Peyer's patch (tissue), 4 donors: ENCODE data around the gene AMIGO3. TPM values are rescaled to one million over a fixed set of nuclear protein-coding genes. Genes with fewer than 3 reads are reported as not detected.

Source experiments
- DNase-seq, 3 donors: peaks; one replicate each; pipeline ENCODE4 v3.0.0-alpha.2; 2017 to 2019
- H3K27ac ChIP-seq, 4 donors: fragments of 200-600 bp; sonication (generic); one replicate each; pipeline ENCODE4 v1.5.1; 2016 to 2019
- H3K27me3 ChIP-seq, 2 donors: fragments of 200-600 bp; sonication (generic); one replicate each; pipeline ENCODE4 v1.5.1; 2019
- H3K36me3 ChIP-seq, 3 donors: fragments of 200-600 bp; sonication (generic); one replicate each; pipeline ENCODE4 v1.5.1; 2016 to 2019
- H3K4me1 ChIP-seq, 4 donors: fragments of 200-600 bp; sonication (generic); one replicate each; pipeline ENCODE4 v1.5.1; 2016 to 2019
- H3K4me3 ChIP-seq, 4 donors: fragments of 200-600 bp; sonication (generic); 1 replicate in 3 of 4; 2 replicates in 1 of 4; pipeline ENCODE4 v1.5.1; 2016 to 2019; ENCODE audit warnings: mild to moderate bottlenecking in 1 of 4
- H3K9me3 ChIP-seq, 4 donors: fragments of 200-600 bp; sonication (generic); one replicate each; pipeline ENCODE4 v1.5.1; 2016 to 2019; ENCODE audit warnings: mild to moderate bottlenecking in 1 of 4
- POLR2A ChIP-seq, 2 donors: fragments of 450-650 bp; IDR thresholded peaks; one replicate each; pipeline ENCODE4 v1.5.1; 2017; ENCODE audit warnings: antibody characterized with exemption in 2 of 2, mild to moderate bottlenecking in 2 of 2, moderate library complexity in 2 of 2
- total RNA-seq, 4 donors: library from RNA; depleted of rRNA; stranded (reverse); fragments of >200 nt; gene quantifications; one replicate each; pipeline ENCODE4 v1.1.0, GENCODE V29; 2016
- TF ChIP-seq, protein P1 (sequence below), 6 experiments: fragments of 450-650 bp in 4 of 6; fragments of 200-600 bp in 2 of 6; sonication (generic) in 1 of 6; IDR thresholded peaks; one replicate each; pipeline ENCODE4 v1.5.1; 2017 to 2019; ENCODE audit warnings: antibody characterized with exemption in 6 of 6, mild to moderate bottlenecking in 3 of 6, moderate library complexity in 1 of 6

Gene AMIGO3
- total RNA-seq, 4 donors from 2014 or later = 1.2 to 3.5 (median 2.9) TPM

DNA sequence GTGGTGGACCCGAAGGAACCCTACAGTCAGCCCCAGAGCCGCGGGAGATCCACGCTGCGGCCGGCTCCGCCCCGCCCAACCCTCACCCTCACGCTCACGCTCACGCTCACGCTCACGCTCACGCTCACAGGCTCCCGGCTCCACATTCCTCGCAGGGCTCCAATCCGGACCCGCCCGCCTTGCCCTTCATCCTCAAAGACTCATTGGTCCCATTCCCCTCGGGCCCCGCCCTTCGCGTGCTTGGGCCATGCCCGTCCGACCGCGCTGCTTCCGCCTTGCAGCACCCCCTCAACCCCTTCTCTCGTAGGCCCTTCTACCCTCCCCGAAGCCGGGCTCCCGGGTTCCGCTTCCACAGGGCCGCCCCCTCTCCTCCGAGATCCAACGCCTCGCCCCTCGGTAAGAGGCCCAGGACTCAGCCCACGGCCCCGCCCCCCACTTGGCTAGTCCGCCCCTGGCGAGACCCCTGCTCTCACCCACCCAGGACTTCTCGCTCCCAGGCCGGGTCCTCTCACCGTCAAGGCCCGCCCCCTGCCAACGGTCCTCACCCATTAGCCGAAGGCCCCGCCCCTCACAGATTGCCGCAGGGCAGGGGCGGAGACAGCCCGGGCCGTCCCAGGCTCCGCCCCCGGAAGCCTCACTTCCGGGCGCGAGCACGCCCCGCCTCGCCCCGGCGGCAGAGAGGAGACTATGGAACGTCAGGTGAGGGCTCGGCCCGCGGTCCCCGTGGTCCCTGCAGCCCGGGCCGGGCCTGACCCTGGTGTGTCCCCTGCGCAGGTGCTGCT lies 45.6 kb downstream of the AMIGO3 start, which contains the start of gene APEH:
TSS of gene APEH (plus strand) at position 637 of the 782 bp plus-strand sequence. CDS start at position 688, 51 bp downstream.
- Histone ChIP-seq H3K27ac (peak within 1 kb of the TSS; percentile 80 to 95 (median 94)), H3K36me3 (peaks cover 0 to 34% (median 0%) of the 10 kb centered on the region in 3 donors), H3K27me3 (no peaks in the 10 kb centered on the region), H3K4me1 (peaks cover 0 to 17% (median 6%) of the 10 kb centered on the region in 4 donors), H3K9me3 (no peaks in the 10 kb centered on the region), H3K4me3 (peak within 1 kb of the TSS; percentile 73 to 95 (median 90))
- TF ChIP-seq POLR2A (IDR thresholded peaks at IDR 0.05) = peak; percentile 89
- TF ChIP-seq, protein P1, sequence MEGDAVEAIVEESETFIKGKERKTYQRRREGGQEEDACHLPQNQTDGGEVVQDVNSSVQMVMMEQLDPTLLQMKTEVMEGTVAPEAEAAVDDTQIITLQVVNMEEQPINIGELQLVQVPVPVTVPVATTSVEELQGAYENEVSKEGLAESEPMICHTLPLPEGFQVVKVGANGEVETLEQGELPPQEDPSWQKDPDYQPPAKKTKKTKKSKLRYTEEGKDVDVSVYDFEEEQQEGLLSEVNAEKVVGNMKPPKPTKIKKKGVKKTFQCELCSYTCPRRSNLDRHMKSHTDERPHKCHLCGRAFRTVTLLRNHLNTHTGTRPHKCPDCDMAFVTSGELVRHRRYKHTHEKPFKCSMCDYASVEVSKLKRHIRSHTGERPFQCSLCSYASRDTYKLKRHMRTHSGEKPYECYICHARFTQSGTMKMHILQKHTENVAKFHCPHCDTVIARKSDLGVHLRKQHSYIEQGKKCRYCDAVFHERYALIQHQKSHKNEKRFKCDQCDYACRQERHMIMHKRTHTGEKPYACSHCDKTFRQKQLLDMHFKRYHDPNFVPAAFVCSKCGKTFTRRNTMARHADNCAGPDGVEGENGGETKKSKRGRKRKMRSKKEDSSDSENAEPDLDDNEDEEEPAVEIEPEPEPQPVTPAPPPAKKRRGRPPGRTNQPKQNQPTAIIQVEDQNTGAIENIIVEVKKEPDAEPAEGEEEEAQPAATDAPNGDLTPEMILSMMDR (IDR thresholded peaks at IDR 0.05) = peak in 1 of 6 experiments; percentile 16
- peak; percentile 98 to 99 (median 98) for DNase-seq

DNA sequence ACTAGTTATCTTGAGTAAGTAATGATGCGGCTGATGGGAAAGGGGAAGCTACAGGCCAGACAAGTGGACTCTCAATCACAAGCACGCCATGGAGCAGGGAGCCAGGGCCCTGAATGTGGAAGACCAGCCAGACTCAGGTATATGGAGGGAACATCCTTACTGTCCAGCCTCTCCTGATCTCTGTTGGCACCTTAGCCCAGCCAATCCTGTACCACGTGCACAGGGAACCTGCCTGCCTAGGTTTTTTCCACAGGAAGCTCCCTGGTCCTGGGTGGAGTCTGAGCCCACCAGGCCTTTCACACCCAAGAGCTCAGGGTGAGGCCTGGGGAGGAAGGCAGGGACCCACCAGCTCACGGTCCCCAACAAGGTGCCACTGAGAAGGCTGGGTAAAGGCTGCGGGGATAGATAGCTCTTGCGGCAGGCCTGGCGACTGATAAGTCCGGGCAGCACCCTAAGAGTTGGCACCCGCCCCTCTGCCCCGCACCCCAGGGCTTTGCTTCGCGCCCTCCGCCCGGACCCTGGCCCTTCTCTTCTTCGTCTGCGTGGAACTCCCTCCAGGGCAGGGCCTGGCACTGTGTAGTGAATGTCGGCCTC lies 46.3 kb downstream of the AMIGO3 start:
- TF ChIP-seq, protein P1 (IDR thresholded peaks at IDR 0.05) = no peak
- no peak for TF ChIP-seq POLR2A (IDR thresholded peaks at IDR 0.05)
- peaks cover 0 to 17% (median 6%) of the 10 kb centered on the region in 4 donors for H3K4me1 ChIP-seq
- H3K27me3 ChIP-seq = no peaks in the 10 kb centered on the region
- H3K9me3 ChIP-seq = no peaks in the 10 kb centered on the region
- H3K4me3 ChIP-seq = peak overlapping the region; percentile 73 to 95 (median 90)
- H3K27ac ChIP-seq = peak overlapping the region; percentile 80 to 95 (median 94)
- H3K36me3 ChIP-seq = peaks cover 0 to 27% (median 0%) of the 10 kb centered on the region in 3 donors
- DNase-seq = no peak

DNA sequence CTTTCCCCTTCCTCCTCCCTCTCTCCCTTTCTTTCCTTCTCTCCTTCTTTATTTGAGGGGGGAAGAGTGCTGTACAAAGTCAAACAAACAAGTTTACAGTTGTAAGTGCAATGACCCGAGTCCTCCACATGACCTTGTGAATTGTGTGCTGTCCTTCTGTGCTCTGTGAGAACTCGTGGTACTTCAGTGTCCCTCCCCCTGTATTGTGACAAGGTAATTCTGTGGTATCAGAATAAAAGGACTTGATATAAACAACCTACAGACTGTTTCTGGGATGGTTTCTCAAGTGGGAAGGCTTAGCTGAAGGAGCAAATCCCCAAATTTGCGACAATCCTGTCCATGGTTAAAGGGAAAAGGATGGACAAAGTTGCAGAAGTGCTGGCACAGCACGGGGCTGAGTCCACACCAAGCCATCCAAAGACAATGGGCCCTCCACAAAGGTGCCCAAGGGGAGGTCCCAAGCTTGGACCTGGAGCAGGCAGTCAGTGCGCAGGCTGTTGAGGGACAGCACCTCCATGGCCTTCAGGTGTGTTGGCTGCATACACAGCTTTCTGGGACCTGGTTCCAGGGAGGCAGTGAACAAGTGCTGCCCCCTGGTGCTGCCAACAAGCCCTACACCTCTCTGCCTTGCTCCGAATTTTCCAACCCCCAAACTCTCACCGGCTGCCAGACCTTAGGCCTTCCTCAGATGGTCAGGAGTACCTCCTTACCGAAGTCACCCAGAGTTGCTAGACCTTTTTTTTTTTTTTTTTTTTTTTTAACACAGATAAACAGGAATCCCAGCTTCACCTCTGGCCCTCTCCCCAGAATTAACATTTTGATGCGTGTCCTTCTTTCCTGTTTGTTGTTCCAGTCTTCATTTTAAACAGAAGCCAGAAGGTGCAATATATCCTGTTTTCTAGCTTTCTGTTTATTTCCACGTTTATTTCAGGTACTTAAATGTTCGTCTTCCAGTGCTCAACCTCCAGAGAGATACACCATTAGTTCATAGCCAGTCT lies 47.9 kb downstream of the AMIGO3 start:
- no peak overlapping the region for H3K4me3 ChIP-seq
- H3K36me3 ChIP-seq = peaks cover 0 to 10% (median 0%) of the 10 kb centered on the region in 3 donors
- H3K4me1 ChIP-seq = peaks cover 0 to 17% (median 6%) of the 10 kb centered on the region in 4 donors
- H3K9me3 ChIP-seq = no peaks in the 10 kb centered on the region
- peak; percentile 56 to 82 (median 78) for DNase-seq
- H3K27me3 ChIP-seq = no peaks in the 10 kb centered on the region
- TF ChIP-seq, protein P1 (IDR thresholded peaks at IDR 0.05) = peak; percentile 65 to 88 (median 81)
- TF ChIP-seq POLR2A (IDR thresholded peaks at IDR 0.05) = no peak
- H3K27ac ChIP-seq = no peak overlapping the region

DNA sequence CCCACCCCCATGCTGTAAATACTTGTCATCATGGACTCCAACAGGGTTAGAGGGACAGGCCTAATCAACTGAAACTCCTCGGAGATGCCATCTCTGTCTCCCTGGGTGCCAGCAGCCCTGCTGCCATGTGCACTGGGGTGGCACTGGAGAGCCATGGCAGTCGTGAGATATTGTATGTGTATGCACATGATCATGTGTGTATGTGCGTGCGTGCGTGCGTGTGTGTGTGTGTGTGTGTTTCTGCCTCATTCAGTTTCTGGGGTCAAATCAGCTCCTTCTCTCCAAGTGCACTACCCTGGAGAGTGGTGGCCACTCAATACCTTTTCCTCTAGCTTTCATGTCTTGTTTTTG lies 48.6 kb downstream of the AMIGO3 start:
- Histone ChIP-seq H3K4me1 (peaks cover 0 to 17% (median 6%) of the 10 kb centered on the region in 4 donors), H3K4me3 (no peak overlapping the region), H3K27ac (no peak overlapping the region), H3K36me3 (peaks cover 0 to 4% (median 0%) of the 10 kb centered on the region in 3 donors), H3K27me3 (no peaks in the 10 kb centered on the region), H3K9me3 (no peaks in the 10 kb centered on the region)
- DNase-seq = no peak
- TF ChIP-seq POLR2A (IDR thresholded peaks at IDR 0.05) = no peak
- TF ChIP-seq, protein P1 (IDR thresholded peaks at IDR 0.05) = no peak

DNA sequence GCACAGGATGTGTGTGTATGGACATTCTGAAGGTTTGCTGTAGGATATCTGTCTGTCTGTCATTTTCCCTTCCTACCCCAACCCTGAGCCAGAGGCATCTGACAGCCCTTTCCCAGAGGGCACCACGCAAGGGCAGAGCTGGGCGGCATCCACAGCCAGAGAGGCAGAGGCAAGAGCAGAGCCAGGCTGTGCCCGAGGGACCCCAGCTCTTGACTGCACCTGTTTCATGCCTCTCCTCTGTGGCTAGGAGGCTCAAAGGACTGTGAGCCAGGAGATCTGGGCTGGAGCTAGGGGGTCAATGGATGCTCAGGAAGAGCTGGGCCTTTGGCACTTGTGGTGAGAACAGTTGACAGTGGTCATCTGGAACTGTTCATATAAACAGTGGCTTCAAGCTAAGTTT lies 50.1 kb downstream of the AMIGO3 start:
- Histone ChIP-seq H3K4me3 (no peak overlapping the region), H3K4me1 (peaks cover 0 to 4% (median 3%) of the 10 kb centered on the region in 4 donors), H3K27me3 (no peaks in the 10 kb centered on the region), H3K36me3 (no peaks in the 10 kb centered on the region), H3K9me3 (no peaks in the 10 kb centered on the region), H3K27ac (no peak overlapping the region)
- DNase-seq = no peak
- TF ChIP-seq, protein P1 (IDR thresholded peaks at IDR 0.05) = no peak
- no peak for TF ChIP-seq POLR2A (IDR thresholded peaks at IDR 0.05)
